A673 (cell line): ENCODE data around the gene COL4A2.

Source experiments
- EZH2 ChIP-seq: fragments of 200-600 bp; sonication (generic); IDR thresholded peaks from 2 replicates; pipeline ENCODE4 v1.6.1; 2017; ENCODE audit warnings: borderline replicate concordance, low read depth, mild to moderate bottlenecking, mixed read lengths, antibody characterized with exemption, low read length; ENCODE audit not compliant: poor library complexity, severe bottlenecking
- TF ChIP-seq, protein P1 (sequence below): fragments of 300-800, 200-600 bp; sonication (generic); conservative IDR thresholded peaks from 2 replicates; pipeline ENCODE4 v1.5.1; 2017; ENCODE audit warnings: low read depth, mild to moderate bottlenecking, antibody characterized with exemption, low read length, moderate library complexity, mixed read lengths

DNA sequence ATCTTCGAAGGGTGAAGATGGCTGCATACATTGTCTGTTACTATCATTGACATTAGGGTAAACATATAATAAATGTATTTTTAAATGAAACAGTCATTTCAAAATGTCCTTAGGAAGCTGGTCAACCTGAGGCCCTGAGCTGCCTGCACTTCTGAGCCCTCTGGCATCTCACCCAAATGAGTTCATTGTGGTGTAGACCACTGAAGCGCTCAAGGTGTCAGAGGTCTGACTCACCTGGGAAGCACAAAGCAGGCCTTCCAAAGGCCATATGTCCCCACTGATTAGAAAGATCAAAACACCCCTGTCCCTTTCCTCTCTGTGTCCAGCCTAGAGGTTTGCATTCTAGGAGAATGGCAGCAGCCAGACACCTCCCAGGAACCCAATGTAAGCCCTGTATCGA is 59.6 kb downstream of the COL4A2 start:
- TF ChIP-seq, protein P1, sequence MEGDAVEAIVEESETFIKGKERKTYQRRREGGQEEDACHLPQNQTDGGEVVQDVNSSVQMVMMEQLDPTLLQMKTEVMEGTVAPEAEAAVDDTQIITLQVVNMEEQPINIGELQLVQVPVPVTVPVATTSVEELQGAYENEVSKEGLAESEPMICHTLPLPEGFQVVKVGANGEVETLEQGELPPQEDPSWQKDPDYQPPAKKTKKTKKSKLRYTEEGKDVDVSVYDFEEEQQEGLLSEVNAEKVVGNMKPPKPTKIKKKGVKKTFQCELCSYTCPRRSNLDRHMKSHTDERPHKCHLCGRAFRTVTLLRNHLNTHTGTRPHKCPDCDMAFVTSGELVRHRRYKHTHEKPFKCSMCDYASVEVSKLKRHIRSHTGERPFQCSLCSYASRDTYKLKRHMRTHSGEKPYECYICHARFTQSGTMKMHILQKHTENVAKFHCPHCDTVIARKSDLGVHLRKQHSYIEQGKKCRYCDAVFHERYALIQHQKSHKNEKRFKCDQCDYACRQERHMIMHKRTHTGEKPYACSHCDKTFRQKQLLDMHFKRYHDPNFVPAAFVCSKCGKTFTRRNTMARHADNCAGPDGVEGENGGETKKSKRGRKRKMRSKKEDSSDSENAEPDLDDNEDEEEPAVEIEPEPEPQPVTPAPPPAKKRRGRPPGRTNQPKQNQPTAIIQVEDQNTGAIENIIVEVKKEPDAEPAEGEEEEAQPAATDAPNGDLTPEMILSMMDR, result no peak
- no peak for TF ChIP-seq EZH2
